ENCODE data around the gene HES7.

Gene HES7

DNA sequence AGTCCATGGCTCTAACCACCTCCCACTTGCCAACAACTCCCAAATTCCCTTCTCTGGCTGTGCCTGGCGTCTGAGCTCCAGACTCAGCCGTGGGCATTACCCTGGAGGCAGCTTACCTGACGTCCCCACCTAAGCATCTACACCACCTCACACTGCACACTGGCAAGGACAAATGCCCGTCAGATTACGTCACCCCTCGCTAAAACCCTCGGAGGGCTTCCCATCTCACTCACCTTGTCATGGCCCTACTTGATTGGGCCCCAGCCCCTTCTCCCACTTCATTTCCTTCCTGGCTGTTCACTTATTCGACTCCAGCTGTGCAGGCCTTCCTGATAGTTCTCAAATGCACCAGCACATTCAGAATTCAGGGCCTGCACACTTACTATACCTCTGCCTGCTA lies 19.0 kb downstream of the HES7 start:
- Histone ChIP-seq H3K9ac (ENCODE audit: low read depth, low read length) (no peak overlapping the region), H3K27me3 (ENCODE audit: insufficient read depth, low read length) (peaks cover 20% of the 10 kb centered on the region), H3K4me1 (ENCODE audit: insufficient read depth, low read length) (no peaks in the 10 kb centered on the region), H3K36me3 (ENCODE audit: insufficient read depth, low read length) (no peaks in the 10 kb centered on the region), H3K4me3 (ENCODE audit: low read length) (no peak overlapping the region), H3K27ac (ENCODE audit: low read depth, low read length) (no peak overlapping the region), H3K9me3 (ENCODE audit: insufficient read depth, low read depth, low read length) (no peaks in the 10 kb centered on the region)
- WGBS, result 82% methylated on average over 8 of the region's 8 CpGs

DNA sequence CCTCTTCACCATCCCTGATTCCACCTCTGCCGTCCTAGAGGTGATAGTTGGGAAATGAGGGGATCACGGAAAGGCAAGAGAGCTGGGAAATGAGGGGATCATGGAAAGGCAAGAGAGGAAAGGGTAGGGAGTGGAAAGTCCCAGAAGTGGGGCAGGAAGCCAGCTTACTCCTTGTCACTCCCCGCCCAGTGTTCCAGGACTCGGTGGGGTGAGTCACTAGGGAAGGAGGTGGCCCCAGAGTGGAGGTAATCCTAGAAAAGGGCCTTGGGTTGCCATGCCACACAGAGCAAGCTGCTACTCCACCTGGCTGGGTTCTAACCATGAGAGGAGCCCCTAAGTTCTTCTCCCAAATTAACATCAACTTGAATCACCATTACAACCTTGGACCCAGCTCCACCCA lies 20.4 kb downstream of the HES7 start:
- 88% methylated on average over 4 of the region's 4 CpGs for WGBS

DNA sequence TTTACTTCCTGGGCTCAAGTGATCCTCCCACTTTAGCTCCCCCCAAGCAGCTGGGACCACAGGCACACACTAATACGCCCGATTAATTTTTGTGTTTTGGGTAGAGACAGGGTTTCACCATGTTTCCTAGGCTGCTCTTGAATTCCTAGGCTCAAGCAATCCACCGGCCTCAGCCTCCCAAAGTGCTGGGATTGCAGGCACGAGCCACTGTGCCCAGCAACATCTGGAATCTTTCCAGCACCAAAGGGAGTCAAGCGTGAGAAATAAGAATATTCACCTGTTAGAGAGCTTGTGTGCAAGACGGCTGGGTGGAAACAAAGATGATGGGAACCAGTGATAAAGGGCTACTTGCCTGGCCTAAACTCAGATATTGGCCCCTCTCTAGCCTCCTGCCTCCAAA lies 22.2 kb downstream of the HES7 start:
- WGBS, result 93% methylated on average over 6 of the region's 6 CpGs
- Histone ChIP-seq H3K27ac (ENCODE audit: low read depth, low read length) (no peak overlapping the region), H3K36me3 (ENCODE audit: insufficient read depth, low read length) (no peaks in the 10 kb centered on the region), H3K9me3 (ENCODE audit: insufficient read depth, low read depth, low read length) (no peaks in the 10 kb centered on the region), H3K4me1 (ENCODE audit: insufficient read depth, low read length) (no peaks in the 10 kb centered on the region), H3K27me3 (ENCODE audit: insufficient read depth, low read length) (no peaks in the 10 kb centered on the region), H3K9ac (ENCODE audit: low read depth, low read length) (no peak overlapping the region), H3K4me3 (ENCODE audit: low read length) (no peak overlapping the region)

More for the DNA sequence above, 20.4 kb downstream of the HES7 start:
- Histone ChIP-seq H3K4me1 (ENCODE audit: insufficient read depth, low read length) (no peaks in the 10 kb centered on the region), H3K9me3 (ENCODE audit: insufficient read depth, low read depth, low read length) (no peaks in the 10 kb centered on the region), H3K27ac (ENCODE audit: low read depth, low read length) (no peak overlapping the region), H3K4me3 (ENCODE audit: low read length) (no peak overlapping the region), H3K9ac (ENCODE audit: low read depth, low read length) (no peak overlapping the region), H3K27me3 (ENCODE audit: insufficient read depth, low read length) (peaks cover 7% of the 10 kb centered on the region), H3K36me3 (ENCODE audit: insufficient read depth, low read length) (no peaks in the 10 kb centered on the region)

DNA sequence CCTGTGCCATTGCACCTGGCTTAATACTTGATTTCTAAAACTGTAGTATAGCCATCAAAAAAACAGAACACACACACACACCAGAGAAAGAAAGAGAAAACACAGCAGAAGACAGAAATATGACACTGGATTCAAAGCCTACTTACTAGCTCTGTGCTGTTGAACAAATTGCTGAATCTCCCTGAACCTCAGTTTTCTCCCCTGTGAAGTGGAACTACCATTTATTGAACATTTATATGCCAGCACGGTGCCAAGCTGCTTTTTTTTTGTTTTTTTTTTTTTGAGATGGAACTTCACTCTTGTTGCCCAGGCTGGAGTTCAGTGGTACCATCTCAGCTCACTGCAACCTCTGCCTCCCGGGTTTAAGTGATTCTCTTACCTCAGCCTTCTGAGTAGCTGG lies 23.1 kb downstream of the HES7 start:
- Histone ChIP-seq H3K9me3 (ENCODE audit: insufficient read depth, low read depth, low read length) (no peaks in the 10 kb centered on the region), H3K4me3 (ENCODE audit: low read length) (no peak overlapping the region), H3K36me3 (ENCODE audit: insufficient read depth, low read length) (no peaks in the 10 kb centered on the region), H3K9ac (ENCODE audit: low read depth, low read length) (no peak overlapping the region), H3K27me3 (ENCODE audit: insufficient read depth, low read length) (no peaks in the 10 kb centered on the region), H3K27ac (ENCODE audit: low read depth, low read length) (no peak overlapping the region), H3K4me1 (ENCODE audit: insufficient read depth, low read length) (no peaks in the 10 kb centered on the region)
- WGBS, result 83% methylated on average over 2 of the region's 2 CpGs

DNA sequence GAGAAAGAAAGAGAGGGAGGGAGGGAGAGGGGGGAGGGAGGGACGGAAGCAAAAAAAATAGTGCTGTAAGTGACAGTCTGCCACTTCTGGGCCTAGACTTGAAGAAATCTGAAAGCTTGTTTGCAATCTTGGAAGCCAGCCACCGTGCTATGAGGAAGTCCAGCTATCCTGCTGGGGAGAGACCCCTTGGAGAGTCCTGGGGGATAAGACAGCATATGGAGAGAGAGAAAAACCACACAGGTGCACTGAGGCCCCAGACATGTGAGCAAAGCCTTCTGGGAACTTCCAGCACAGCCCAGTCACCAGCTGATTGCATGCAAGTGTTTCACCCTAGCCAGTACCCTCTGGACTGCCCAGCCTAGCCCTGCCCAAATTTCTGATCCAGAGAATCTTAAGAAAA lies 23.8 kb downstream of the HES7 start:
- WGBS, result 71% methylated on average over 2 of the region's 2 CpGs
- H3K4me1 ChIP-seq (ENCODE audit: insufficient read depth, low read length), result no peaks in the 10 kb centered on the region
- H3K9ac ChIP-seq (ENCODE audit: low read depth, low read length), result no peak overlapping the region
- H3K4me3 ChIP-seq (ENCODE audit: low read length), result no peak overlapping the region
- no peak overlapping the region for H3K27ac ChIP-seq (ENCODE audit: low read depth, low read length)
- no peaks in the 10 kb centered on the region for H3K9me3 ChIP-seq (ENCODE audit: insufficient read depth, low read depth, low read length)
- H3K36me3 ChIP-seq (ENCODE audit: insufficient read depth, low read length), result no peaks in the 10 kb centered on the region
- H3K27me3 ChIP-seq (ENCODE audit: insufficient read depth, low read length), result no peaks in the 10 kb centered on the region

DNA sequence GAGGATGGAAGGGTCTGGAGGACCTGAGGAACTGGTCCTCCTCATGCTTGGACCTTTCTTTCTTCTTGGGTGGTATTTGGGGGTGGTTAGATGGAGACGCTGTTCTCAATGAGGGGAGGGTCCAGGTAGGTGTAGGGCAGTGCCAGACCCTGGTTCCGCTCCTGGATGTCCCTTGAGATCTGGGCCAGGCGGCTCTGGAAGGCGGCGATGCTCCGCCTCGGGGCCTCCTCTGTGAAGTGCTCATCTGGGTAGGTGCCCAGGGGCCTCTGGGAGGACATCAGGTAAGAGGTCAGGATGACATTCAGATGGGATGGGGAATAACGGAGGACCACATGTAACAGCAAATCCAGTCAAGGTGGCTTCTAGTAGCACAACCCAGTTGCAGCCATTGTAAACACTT lies 27.4 kb downstream of the HES7 start:
- Histone ChIP-seq H3K9me3 (ENCODE audit: insufficient read depth, low read depth, low read length) (no peaks in the 10 kb centered on the region), H3K27me3 (ENCODE audit: insufficient read depth, low read length) (no peaks in the 10 kb centered on the region), H3K4me1 (ENCODE audit: insufficient read depth, low read length) (no peaks in the 10 kb centered on the region), H3K27ac (ENCODE audit: low read depth, low read length) (no peak overlapping the region), H3K9ac (ENCODE audit: low read depth, low read length) (no peak overlapping the region), H3K36me3 (ENCODE audit: insufficient read depth, low read length) (no peaks in the 10 kb centered on the region), H3K4me3 (ENCODE audit: low read length) (no peak overlapping the region)
- WGBS, result 86% methylated on average over 8 of the region's 8 CpGs

DNA sequence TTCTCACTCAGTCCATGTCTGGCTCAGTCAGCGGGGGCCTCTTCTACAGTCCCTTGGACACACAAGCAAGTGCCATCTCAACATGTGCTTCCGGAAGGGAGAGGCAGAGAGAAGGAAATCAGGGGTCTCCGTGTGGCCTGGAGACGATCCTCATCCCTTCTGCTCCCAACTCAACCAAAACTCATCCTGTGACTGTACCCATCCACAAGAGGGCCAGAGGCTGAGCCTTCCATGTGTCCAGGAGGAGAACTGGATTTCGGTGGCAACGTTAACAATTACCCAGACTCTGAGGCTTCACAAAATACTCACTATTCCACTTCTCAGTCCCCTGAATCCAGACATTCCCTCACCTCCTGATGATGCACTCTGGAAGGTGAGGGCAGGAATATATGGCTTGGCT lies 28.5 kb downstream of the HES7 start:
- H3K27me3 ChIP-seq (ENCODE audit: insufficient read depth, low read length), result no peaks in the 10 kb centered on the region
- no peaks in the 10 kb centered on the region for H3K36me3 ChIP-seq (ENCODE audit: insufficient read depth, low read length)
- no peak overlapping the region for H3K4me3 ChIP-seq (ENCODE audit: low read length)
- H3K9me3 ChIP-seq (ENCODE audit: insufficient read depth, low read depth, low read length), result no peaks in the 10 kb centered on the region
- H3K4me1 ChIP-seq (ENCODE audit: insufficient read depth, low read length), result no peaks in the 10 kb centered on the region
- WGBS, result 84% methylated on average over 6 of the region's 6 CpGs
- no peak overlapping the region for H3K9ac ChIP-seq (ENCODE audit: low read depth, low read length)
- H3K27ac ChIP-seq (ENCODE audit: low read depth, low read length), result no peak overlapping the region

DNA sequence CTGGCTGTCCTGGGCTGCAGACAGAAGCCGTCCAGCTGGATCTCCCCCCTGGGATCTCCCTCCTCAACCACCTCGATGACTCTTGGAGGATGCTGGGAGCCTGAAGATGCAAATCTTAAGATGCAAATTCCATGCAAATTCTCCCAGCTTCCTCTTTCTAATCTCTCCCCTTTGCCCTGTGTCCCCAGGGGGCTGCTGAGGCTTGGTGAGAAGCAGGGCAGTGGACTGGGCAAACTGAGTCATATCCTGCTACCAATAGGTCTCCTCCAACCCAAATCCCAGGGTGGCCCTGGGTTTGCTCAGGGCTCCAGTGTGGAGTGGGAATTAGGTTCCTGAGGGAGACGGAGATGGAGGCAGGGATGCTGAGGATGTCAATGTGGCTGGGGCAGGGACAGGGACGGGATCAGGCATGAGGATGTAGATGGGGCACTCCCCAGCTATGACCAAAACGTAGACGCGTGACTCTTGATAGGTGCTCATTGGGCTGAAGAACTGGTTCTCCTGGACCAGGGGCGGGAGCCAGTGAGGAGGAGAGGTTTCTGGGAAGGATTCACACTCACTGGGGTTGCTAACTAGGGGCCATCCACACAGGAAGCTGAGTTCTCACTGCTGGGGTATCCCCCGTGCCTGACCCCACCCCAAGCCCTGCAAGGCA lies 32.7 kb downstream of the HES7 start:
- Histone ChIP-seq H3K9me3 (ENCODE audit: insufficient read depth, low read depth, low read length) (no peaks in the 10 kb centered on the region), H3K4me1 (ENCODE audit: insufficient read depth, low read length) (no peaks in the 10 kb centered on the region), H3K27me3 (ENCODE audit: insufficient read depth, low read length) (peaks cover 19% of the 10 kb centered on the region; the same call in 1 of the 2 replicates), H3K36me3 (ENCODE audit: insufficient read depth, low read length) (no peaks in the 10 kb centered on the region), H3K4me3 (ENCODE audit: low read length) (no peak overlapping the region), H3K27ac (ENCODE audit: low read depth, low read length) (no peak overlapping the region), H3K9ac (ENCODE audit: low read depth, low read length) (no peak overlapping the region)
- WGBS, result 65% methylated on average over 9 of the region's 9 CpGs

DNA sequence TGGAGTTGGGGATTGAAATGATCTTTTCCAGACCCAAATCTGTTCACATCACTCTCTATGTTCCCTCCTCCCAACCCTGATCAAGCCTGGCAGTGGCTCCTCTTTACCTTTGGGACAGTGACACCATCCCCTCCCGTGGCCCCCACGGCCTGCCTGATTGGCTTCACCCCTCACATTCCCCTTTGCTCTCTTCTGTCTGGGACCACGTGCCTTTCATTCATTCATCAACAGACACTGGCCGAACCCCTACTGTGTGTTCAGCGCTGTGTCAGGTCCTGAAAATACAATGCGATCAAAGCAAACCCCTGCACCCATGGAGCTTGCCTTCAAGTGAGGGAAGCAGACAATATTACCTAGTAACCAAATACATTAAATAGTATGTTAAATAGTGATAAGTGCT lies 34.2 kb downstream of the HES7 start:
- Histone ChIP-seq H3K4me1 (ENCODE audit: insufficient read depth, low read length) (no peaks in the 10 kb centered on the region), H3K36me3 (ENCODE audit: insufficient read depth, low read length) (no peaks in the 10 kb centered on the region), H3K4me3 (ENCODE audit: low read length) (no peak overlapping the region), H3K9me3 (ENCODE audit: insufficient read depth, low read depth, low read length) (no peaks in the 10 kb centered on the region), H3K27me3 (ENCODE audit: insufficient read depth, low read length) (peaks cover 19% of the 10 kb centered on the region; the same call in 1 of the 2 replicates), H3K9ac (ENCODE audit: low read depth, low read length) (no peak overlapping the region), H3K27ac (ENCODE audit: low read depth, low read length) (no peak overlapping the region)
- 72% methylated on average over 6 of the region's 6 CpGs for WGBS

DNA sequence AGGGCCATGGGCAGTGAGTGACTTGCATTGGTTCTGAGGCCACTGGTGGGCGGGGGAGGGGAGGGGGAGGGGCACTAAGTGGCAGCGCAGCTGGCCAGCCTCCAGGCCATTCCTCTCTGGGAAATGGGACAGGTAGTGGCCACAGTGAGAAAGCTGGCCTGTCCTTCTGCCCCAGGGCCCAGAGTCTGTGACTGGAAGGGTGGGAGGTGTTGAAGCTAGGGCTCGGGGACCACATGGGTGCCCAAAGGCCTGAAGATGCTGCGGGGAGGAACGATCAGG lies 36.0 kb downstream of the HES7 start:
- Histone ChIP-seq H3K9ac (ENCODE audit: low read depth, low read length) (no peak overlapping the region), H3K4me3 (ENCODE audit: low read length) (no peak overlapping the region), H3K4me1 (ENCODE audit: insufficient read depth, low read length) (no peaks in the 10 kb centered on the region), H3K27me3 (ENCODE audit: insufficient read depth, low read length) (peaks cover 23% of the 10 kb centered on the region), H3K9me3 (ENCODE audit: insufficient read depth, low read depth, low read length) (no peaks in the 10 kb centered on the region), H3K36me3 (ENCODE audit: insufficient read depth, low read length) (no peaks in the 10 kb centered on the region), H3K27ac (ENCODE audit: low read depth, low read length) (no peak overlapping the region)
- 73% methylated on average over 5 of the region's 5 CpGs for WGBS

DNA sequence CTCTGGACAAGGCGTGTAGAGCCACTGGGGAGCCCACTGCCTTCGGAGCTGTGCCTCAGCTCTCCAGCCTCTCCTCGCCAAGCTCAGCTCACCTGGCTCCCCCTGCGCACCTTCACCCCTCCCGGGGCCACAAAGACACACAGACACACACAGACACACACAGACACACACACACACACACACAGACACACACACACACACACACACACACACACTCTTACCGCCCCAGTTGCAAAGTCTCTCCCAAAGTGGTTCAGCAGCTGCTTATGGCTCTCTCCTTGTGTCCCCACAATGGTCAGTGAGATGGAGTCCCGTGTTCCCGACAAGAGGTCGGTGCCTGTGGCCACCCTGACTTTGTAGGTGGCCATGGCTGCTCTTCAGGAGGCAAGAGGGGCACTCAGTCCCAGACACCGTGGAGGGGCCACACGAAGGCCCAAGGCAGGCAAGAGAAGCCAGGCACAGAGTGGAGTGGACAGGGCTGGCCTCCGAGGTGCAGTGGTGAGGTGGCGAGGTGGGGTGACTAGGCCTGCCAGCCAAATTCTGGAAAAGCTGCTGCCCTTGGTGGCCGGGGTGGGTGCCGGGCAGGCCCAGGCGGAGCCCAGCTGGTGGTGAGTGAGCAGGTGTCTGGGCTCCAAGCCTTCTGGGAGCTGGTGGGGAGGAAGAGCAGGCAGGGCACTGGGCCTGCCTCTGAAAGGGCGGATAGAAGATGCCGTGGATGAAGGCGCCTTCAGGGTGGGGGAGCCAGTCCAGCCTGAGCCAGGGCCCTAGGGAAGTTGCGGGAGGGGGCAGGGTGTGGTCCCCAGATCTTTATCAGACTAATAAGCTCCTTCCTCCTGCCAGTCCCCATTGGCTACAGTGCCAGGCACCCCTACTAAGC lies 36.6 kb downstream of the HES7 start, which contains the start of gene ALOX12B:
ALOX12B (minus strand) TSS at position 642 of the 877 bp plus-strand sequence; CDS start at position 368, 274 bp downstream.
- 89% methylated on average over 20 of the region's 20 CpGs for WGBS
- Histone ChIP-seq H3K4me1 (ENCODE audit: insufficient read depth, low read length) (no peaks in the 10 kb centered on the region), H3K4me3 (ENCODE audit: low read length) (no peak within 1 kb of the TSS), H3K9ac (ENCODE audit: low read depth, low read length) (no peak within 1 kb of the TSS), H3K27me3 (ENCODE audit: insufficient read depth, low read length) (peaks cover 29% of the 10 kb centered on the region), H3K9me3 (ENCODE audit: insufficient read depth, low read depth, low read length) (no peaks in the 10 kb centered on the region), H3K36me3 (ENCODE audit: insufficient read depth, low read length) (no peaks in the 10 kb centered on the region), H3K27ac (ENCODE audit: low read depth, low read length) (no peak within 1 kb of the TSS)

All from HUES64 (cell line).